ENCODE data around the gene SENP5. TPM values are rescaled to one million over a fixed set of nuclear protein-coding genes. Genes with fewer than 3 reads are reported as not detected.

The SENP5 gene
- total RNA-seq, 1 experiment from 2014 or later: 52.3 TPM

DNA sequence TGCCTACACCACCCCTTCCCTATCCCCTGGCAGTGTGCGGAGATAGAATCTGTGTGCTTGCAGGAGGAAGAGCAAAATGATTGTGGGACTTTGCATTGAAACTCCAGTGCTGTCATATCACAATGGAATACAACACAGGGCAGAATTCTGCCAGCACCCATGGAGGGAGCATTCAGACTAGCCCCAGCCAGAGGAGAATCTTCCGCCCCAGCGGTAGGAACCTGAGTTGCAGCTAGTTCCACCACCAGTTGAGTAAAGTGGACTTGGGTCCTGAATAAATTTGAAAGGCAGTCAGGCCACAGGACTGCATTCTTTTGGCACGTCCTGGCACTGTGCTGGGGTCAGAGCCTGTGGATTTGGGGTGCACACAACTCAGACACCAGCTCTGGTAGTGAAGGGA, 47.1 kb downstream of the SENP5 start:
- DNase-seq: no peak
- H3K27ac ChIP-seq: no peak overlapping the region
- no peak overlapping the region for H2AFZ ChIP-seq
- H3K9me2 ChIP-seq (ENCODE audit: insufficient read depth): no peaks in the 10 kb centered on the region
- H3K4me2 ChIP-seq: no peak overlapping the region
- H4K20me1 ChIP-seq (ENCODE audit: insufficient read depth): peaks cover 3% of the 10 kb centered on the region; the same call in 1 of the 2 replicates
- TF ChIP-seq CTCF (conservative IDR thresholded peaks at IDR 0.05) (no peak), EZH2 (IDR thresholded peaks at IDR 0.05; ENCODE audit: low read depth) (no peak)
- H3K4me1 ChIP-seq (replicated peaks; ENCODE audit: insufficient read depth): no peaks in the 10 kb centered on the region
- no peaks in the 10 kb centered on the region for H3K79me2 ChIP-seq (ENCODE audit: low read depth)
- H3F3A ChIP-seq (ENCODE audit: insufficient read depth, low read depth): peaks cover 11% of the 10 kb centered on the region; the same call in 1 of the 2 replicates
- H3K9me3 ChIP-seq (ENCODE audit: insufficient read depth, low read depth): no peaks in the 10 kb centered on the region
- peaks cover 17% of the 10 kb centered on the region for H3K36me3 ChIP-seq (ENCODE audit: low read depth)
- BruUV-seq (replicated peaks): no TSS peak
- ChIA-PET CTCF (no interaction called here), POLR2A (ENCODE audit: unreplicated experiment) (no interaction called here)
- intact Hi-C loops (cut with micrococcal nuclease; ENCODE audit: unreplicated experiment): no loop called here
- no peaks in the 10 kb centered on the region for H3K27me3 ChIP-seq (ENCODE audit: insufficient read depth, low read depth)
- H3K4me3 ChIP-seq: no peak overlapping the region

DNA sequence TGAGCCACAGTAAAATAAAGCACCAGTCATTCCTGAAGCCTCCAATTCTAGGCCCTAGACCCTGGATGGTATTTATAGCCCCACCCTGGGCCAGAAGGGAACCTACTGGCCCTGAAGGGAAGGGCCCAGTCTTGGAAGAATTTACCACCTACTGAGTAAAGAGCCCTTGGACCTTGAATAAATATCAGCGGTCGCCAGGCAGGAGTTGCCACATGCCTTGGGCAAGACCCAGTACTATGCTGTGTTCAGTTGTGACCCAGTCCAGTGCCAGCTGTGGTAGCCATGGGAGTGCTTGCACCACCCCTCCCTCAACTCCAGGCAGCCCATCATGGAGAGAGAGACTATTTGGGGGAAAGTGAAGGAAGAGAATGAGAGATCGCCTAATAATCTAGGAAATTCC, 47.7 kb downstream of the SENP5 start:
- intact Hi-C loops (cut with micrococcal nuclease; ENCODE audit: unreplicated experiment): no loop called here
- no peaks in the 10 kb centered on the region for H3K9me2 ChIP-seq (ENCODE audit: insufficient read depth)
- TF ChIP-seq EZH2 (IDR thresholded peaks at IDR 0.05; ENCODE audit: low read depth) (no peak), CTCF (conservative IDR thresholded peaks at IDR 0.05) (no peak)
- ChIA-PET POLR2A (ENCODE audit: unreplicated experiment) (no interaction called here), CTCF (no interaction called here)
- H3K27ac ChIP-seq: no peak overlapping the region
- no peak overlapping the region for H2AFZ ChIP-seq
- no TSS peak for BruUV-seq (replicated peaks)
- H3K36me3 ChIP-seq (ENCODE audit: low read depth): peaks cover 17% of the 10 kb centered on the region
- no peak overlapping the region for H3K4me2 ChIP-seq
- no peaks in the 10 kb centered on the region for H3K9me3 ChIP-seq (ENCODE audit: insufficient read depth, low read depth)
- H4K20me1 ChIP-seq (ENCODE audit: insufficient read depth): peaks cover 4% of the 10 kb centered on the region; the same call in 1 of the 2 replicates
- no peak for DNase-seq
- H3K4me1 ChIP-seq (replicated peaks; ENCODE audit: insufficient read depth): no peaks in the 10 kb centered on the region
- H3K79me2 ChIP-seq (ENCODE audit: low read depth): no peaks in the 10 kb centered on the region
- H3K27me3 ChIP-seq (ENCODE audit: insufficient read depth, low read depth): no peaks in the 10 kb centered on the region
- H3K4me3 ChIP-seq: no peak overlapping the region
- H3F3A ChIP-seq (ENCODE audit: insufficient read depth, low read depth): peaks cover 11% of the 10 kb centered on the region; the same call in 1 of the 2 replicates

- H3K4me3 ChIP-seq: no peak overlapping the region
- H2AFZ ChIP-seq: no peak overlapping the region
- H3F3A ChIP-seq (ENCODE audit: insufficient read depth, low read depth): peaks cover 11% of the 10 kb centered on the region; the same call in 1 of the 2 replicates
- H3K9me3 ChIP-seq (ENCODE audit: insufficient read depth, low read depth): no peaks in the 10 kb centered on the region
- no peaks in the 10 kb centered on the region for H3K27me3 ChIP-seq (ENCODE audit: insufficient read depth, low read depth)
- DNase-seq: no peak
- ChIA-PET POLR2A (ENCODE audit: unreplicated experiment) (no interaction called here), CTCF (no interaction called here)
- BruUV-seq (replicated peaks): no TSS peak
- H3K9me2 ChIP-seq (ENCODE audit: insufficient read depth): no peaks in the 10 kb centered on the region
- no peak overlapping the region for H3K4me2 ChIP-seq
- no peaks in the 10 kb centered on the region for H3K4me1 ChIP-seq (replicated peaks; ENCODE audit: insufficient read depth)
- H3K36me3 ChIP-seq (ENCODE audit: low read depth): peaks cover 17% of the 10 kb centered on the region
- H3K27ac ChIP-seq: no peak overlapping the region
- H3K79me2 ChIP-seq (ENCODE audit: low read depth): no peaks in the 10 kb centered on the region
- H4K20me1 ChIP-seq (ENCODE audit: insufficient read depth): peaks cover 4% of the 10 kb centered on the region; the same call in 1 of the 2 replicates
- TF ChIP-seq CTCF (conservative IDR thresholded peaks at IDR 0.05): no peak
- no peak for TF ChIP-seq EZH2 (IDR thresholded peaks at IDR 0.05; ENCODE audit: low read depth)
- intact Hi-C loops (cut with micrococcal nuclease; ENCODE audit: unreplicated experiment): no loop called here
These were observed 48.5 kb downstream of the SENP5 start for GRCh38 chr3:196916221-196916620.
